HG03432 (cell line): ENCODE data around the gene SPAG8.

Source experiments
- ATAC-seq: cut with Tn5 transposase; IDR thresholded peaks from one replicate; pipeline ENCODE4 v1.9.1; 2021; ENCODE audit warnings: mild to moderate bottlenecking, moderate library complexity; ENCODE audit not compliant: unreplicated experiment

SPAG8 gene, protein sequence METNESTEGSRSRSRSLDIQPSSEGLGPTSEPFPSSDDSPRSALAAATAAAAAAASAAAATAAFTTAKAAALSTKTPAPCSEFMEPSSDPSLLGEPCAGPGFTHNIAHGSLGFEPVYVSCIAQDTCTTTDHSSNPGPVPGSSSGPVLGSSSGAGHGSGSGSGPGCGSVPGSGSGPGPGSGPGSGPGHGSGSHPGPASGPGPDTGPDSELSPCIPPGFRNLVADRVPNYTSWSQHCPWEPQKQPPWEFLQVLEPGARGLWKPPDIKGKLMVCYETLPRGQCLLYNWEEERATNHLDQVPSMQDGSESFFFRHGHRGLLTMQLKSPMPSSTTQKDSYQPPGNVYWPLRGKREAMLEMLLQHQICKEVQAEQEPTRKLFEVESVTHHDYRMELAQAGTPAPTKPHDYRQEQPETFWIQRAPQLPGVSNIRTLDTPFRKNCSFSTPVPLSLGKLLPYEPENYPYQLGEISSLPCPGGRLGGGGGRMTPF

DNA sequence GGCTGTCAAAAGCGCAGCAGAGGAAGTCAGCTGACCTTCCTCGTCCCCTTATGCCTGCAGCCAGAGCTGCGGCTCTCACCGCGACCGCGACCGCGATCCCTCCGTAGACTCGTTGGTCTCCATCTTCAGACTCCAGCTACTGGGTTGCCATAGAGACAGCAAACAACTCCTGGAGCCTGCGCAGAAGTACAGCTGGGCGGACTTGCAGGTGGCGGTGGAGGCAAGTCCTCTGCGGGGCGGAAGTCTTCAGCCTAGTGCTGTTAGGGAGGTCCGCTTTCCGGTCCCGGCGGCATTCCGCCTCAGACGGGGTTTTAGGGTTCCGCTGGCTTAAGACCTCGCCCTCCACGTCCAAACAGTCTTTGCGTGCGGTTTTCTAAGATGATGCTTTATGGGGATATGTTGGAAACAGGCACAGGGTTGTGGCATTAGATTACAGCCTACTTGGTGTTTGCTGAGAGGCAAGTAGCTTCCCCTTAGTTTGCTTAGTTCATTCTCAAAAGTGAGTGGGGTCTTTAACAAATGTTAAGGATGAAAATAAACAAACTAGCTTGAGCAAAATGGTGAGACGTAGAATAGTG is at the start of gene SPAG8:
SPAG8 (minus strand) TSS at position 238 of the 578 bp plus-strand sequence; CDS start at position 123, 115 bp downstream.
- ATAC-seq = peak; percentile 66

GRCh38 chr9:35861161-35861897 is 49.3 kb upstream of the SPAG8 start:
- ATAC-seq = no peak

DNA sequence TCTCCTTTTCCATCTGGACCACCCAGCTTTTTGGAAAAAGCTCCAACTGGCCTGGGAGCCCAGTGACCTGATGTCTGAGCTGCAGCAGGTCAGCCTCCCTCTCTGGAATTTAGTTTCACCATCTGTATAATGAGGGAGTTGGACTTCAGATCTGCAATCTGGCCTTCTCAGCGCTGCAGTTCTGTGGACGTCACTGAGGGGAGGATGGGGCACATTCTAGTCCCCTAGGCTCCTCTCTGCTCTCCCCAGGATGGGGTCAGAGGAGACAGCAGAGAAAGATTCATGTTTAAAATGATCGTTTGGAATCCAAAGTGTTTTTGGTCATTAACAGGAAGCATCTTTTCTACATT is 47.9 kb upstream of the SPAG8 start:
- no peak for ATAC-seq

DNA sequence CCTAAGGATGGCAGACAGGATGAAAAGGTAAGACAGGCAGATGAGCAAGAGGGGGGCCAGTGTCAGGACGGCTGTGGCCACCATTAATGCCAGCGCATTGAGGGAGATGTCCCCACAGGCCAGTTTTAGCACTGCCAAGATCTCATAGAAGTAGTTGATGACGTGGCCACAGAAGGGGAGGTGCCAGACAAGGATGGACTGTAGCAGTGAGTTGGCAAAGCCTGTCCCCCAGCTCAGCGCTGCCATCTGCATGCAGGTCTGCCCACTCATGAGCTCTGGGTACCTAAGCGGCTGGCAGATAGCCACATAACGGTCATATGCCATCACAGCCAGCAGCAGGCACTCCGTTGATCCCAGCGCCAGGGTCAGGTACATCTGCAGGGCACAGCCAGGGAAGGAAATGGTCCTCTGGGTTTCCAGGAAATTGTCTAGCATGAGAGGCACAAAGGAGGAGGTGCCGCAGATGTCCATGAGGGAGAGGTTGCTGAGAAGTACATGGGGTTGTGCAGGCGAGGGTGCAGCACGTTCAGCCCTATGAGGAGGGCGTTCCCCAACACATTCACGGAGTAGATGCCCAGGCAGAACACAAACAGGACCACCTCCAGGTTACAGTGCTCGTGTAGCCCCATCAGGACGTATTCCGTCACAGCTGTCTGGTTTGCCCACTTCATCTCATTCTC is 47.4 kb upstream of the SPAG8 start:
- no peak for ATAC-seq

- ATAC-seq = no peak
Observed at GRCh38 chr9:35858458-35858857, 46.4 kb upstream of the SPAG8 start.

- no peak for ATAC-seq
Observed at GRCh38 chr9:35856882-35857281, 44.8 kb upstream of the SPAG8 start.

DNA sequence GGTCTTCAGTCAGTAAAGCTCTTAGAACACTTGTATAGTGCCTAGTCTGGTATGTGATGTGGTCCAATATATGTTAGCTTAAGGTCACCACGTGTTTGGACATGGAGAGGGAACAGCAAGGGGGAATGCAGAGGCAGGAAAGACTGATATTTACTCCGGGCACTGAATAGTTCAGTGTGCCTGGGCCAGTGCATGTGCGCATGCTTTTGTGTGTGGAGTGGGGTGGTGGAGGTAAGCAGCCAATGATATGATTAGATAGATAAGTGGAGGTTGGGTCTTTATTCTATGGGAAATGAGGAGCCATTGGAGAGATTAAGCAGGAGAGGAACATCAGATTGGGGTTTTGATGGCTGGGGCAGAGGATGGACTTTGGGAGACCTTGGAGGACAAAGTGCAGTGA is 44.1 kb upstream of the SPAG8 start:
- ATAC-seq = no peak

DNA sequence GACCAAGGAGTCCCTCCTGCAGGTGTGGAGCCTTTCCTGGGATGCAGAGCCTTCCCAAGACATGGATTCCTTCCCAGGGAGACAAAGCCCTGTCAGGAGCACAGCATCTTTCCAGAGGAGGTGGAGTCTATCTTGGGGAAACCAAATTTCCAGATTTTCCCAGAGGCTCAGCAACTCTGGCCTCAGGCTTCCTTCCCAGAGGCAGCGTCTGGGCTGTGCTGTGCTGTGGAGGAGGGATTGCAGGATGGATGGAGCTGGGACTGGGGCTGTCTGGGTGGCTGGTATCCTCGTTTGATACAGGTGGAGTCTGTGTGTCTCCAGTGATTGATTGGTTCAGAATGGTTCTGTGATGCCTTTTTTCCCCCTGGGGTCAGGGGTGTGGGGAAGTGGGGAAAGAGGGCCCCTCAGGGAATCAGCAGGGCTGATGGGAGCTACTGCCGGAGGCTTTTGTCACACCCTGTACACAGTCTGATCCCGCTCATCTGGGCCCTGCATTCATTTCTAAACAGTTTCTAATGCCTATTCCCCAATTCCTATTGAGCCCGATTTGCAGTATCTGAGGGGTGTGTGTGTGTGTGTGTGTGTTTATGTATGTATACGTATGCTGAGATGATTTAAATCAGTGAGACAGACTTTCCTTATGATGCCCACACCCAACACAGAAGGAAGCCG is 42.2 kb upstream of the SPAG8 start:
- no peak for ATAC-seq

DNA sequence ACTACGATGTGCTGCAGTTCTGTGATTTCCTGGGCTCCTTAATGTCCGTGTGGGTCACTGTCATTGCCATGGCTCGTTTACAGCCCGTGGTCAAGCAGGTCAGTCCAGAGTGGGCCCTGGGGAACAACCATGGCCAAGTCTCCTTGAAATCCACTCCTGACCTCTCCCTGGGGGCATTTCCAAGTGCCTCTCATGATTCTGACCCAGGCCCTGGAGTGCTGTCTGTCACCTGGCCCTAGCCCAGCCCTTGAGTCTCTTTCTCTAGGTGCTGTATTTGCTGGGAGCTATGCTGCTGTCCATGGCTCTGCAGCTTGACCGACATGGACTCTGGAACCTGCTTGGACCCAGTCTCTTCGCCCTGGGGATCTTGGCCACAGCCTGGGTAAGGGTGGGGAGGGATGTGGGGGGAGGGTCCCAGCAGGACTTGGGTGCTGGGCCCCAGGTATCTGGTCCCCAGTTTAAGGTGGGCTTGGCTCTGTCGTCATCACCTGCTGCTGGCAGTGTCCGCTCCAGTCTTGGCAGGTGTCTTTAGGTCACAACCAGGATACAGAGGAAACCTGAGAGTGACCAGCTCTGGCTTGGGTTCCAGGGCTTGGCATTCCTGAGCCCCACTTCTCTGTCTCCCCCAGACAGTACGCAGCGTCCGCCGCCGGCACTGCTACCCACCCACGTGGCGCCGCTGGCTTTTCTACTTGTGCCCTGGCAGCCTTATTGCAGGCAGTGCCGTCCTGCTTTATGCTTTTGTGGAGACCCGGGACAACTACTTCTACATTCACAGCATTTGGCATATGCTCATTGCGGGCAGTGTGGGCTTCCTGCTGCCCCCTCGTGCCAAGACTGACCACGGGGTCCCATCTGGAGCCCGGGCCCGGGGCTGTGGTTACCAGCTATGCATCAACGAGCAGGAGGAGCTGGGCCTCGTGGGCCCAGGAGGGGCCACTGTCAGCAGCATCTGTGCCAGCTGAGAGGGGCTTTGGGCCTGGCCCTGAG is 41.1 kb upstream of the SPAG8 start:
- no peak for ATAC-seq

GRCh38 chr9:35852267-35852815 is 40.3 kb upstream of the SPAG8 start:
- ATAC-seq = no peak

- ATAC-seq = peak; percentile 95
Observed at GRCh38 chr9:35847792-35848572, 35.9 kb upstream of the SPAG8 start.

- ATAC-seq = no peak
Observed at GRCh38 chr9:35845824-35846771, 34.0 kb upstream of the SPAG8 start.

- ATAC-seq = no peak
Observed at GRCh38 chr9:35844628-35845270, 32.7 kb upstream of the SPAG8 start.

DNA sequence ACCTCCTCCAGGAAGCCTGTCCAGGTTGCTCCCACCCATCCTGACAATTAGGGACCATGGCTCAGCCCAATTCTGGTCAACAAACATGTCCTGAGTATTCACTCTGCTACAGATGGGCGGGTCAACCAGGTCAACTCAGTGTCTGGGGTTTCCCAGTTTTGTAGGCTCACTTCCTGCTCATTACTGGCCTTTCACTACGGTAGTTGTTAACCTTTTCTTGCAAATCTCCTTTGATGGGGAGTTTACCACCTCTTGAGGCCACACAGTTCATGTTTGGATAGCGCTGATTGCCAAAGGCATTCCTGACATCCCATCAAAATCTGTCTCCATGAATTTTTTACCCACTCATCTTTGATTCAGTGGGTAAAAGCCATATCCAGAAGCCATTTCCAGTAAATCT is 30.7 kb upstream of the SPAG8 start:
- ATAC-seq = no peak

- ATAC-seq = no peak
Observed at GRCh38 chr9:35842020-35842745, 30.1 kb upstream of the SPAG8 start.

DNA sequence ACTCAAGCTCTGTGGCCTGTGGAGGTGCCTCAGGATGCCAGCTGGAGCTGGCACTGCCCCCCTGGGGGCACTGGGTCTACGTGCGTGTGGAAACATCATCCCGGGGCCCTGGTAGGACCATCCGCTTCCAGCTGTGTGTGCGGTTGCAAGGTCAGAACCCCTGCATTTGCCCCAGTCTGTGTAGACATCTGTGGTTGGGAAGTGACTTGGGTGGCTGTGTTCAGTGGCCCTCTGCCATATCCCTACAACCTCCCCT is 29.5 kb upstream of the SPAG8 start:
- ATAC-seq = no peak
